NCI-H1092 (cell line): ENCODE measurements around the gene ZNF778.
"Not testable (repeated sequence)": the region's sequence is repeated elsewhere in the genome, so short reads cannot be mapped to it uniquely, and the experiment has no call there.

ENCODE experiments used
- DNase-seq: peaks from one replicate; lab custom pipeline; 2025; lab: John Stamatoyannopoulos, UW

The ZNF778 gene

GRCh38 chr16:89217138-89217387, 440 bp upstream of the ZNF778 start:
- DNase-seq: no peak

GRCh38 chr16:89219365-89219764, 1.9 kb downstream of the ZNF778 start:
- no peak for DNase-seq

- DNase-seq: no peak
These were observed 4.1 kb downstream of the ZNF778 start for GRCh38 chr16:89221604-89222003.

GRCh38 chr16:89222931-89223330, 5.4 kb downstream of the ZNF778 start:
- no peak for DNase-seq

- DNase-seq: no peak
These were observed 7.2 kb downstream of the ZNF778 start for GRCh38 chr16:89224665-89225064.

GRCh38 chr16:89230255-89230654, 12.8 kb downstream of the ZNF778 start:
- DNase-seq: no peak

- no peak for DNase-seq
These were observed 14.6 kb downstream of the ZNF778 start for GRCh38 chr16:89232107-89232506.

- no peak for DNase-seq
These were observed 16.4 kb downstream of the ZNF778 start for GRCh38 chr16:89233678-89234490.

GRCh38 chr16:89237733-89238132, 20.2 kb downstream of the ZNF778 start:
- DNase-seq: no peak

- peak; percentile 66 for DNase-seq
These were observed 23.9 kb downstream of the ZNF778 start for GRCh38 chr16:89241187-89242007.

GRCh38 chr16:89242795-89243200, 25.3 kb downstream of the ZNF778 start:
- no peak for DNase-seq

GRCh38 chr16:89243664-89244063, 26.2 kb downstream of the ZNF778 start:
- no peak for DNase-seq

GRCh38 chr16:89244264-89244663, 26.8 kb downstream of the ZNF778 start:
- DNase-seq: not testable (repeated sequence)

GRCh38 chr16:89244754-89245153, 27.3 kb downstream of the ZNF778 start:
- DNase-seq: no peak

GRCh38 chr16:89246383-89246902, 28.9 kb downstream of the ZNF778 start:
- no peak for DNase-seq

- DNase-seq: peak; percentile 77
These were observed 29.6 kb downstream of the ZNF778 start for GRCh38 chr16:89246903-89247733.

- not testable (repeated sequence) for DNase-seq
These were observed 30.2 kb downstream of the ZNF778 start for GRCh38 chr16:89247734-89248075.

- DNase-seq: no peak
These were observed 30.9 kb downstream of the ZNF778 start for GRCh38 chr16:89248196-89248982.

- no peak for DNase-seq
These were observed 36.2 kb downstream of the ZNF778 start for GRCh38 chr16:89253548-89254287.

- peak; percentile 33 for DNase-seq
These were observed 39.2 kb downstream of the ZNF778 start for GRCh38 chr16:89256651-89257254.
